ENCODE results near the gene ST14. TPM values are rescaled to one million over a fixed set of nuclear protein-coding genes. Genes with fewer than 3 reads are reported as not detected.
"Not testable (repeated sequence)": the region's sequence is repeated elsewhere in the genome, so short reads cannot be mapped to it uniquely, and the experiment has no call there.

ST14 gene
- total RNA-seq, 1 experiment from 2014 or later, result not detected

GRCh38 chr11:130223291-130223971 lies 63.8 kb downstream of the ST14 start:
- DNase-seq (ENCODE audit: low read depth), result no peak

- no peak for DNase-seq (ENCODE audit: low read depth)
These were observed 67.8 kb downstream of the ST14 start for GRCh38 chr11:130227373-130227772.

GRCh38 chr11:130233486-130233885 lies 73.9 kb downstream of the ST14 start:
- DNase-seq (ENCODE audit: low read depth), result not testable (repeated sequence)

GRCh38 chr11:130233888-130234287 lies 74.3 kb downstream of the ST14 start:
- not testable (repeated sequence) for DNase-seq (ENCODE audit: low read depth)

- DNase-seq (ENCODE audit: low read depth), result no peak
These were observed 74.7 kb downstream of the ST14 start for GRCh38 chr11:130234315-130234714.

GRCh38 chr11:130237282-130238006 lies 77.9 kb downstream of the ST14 start:
- no peak for DNase-seq (ENCODE audit: low read depth)

- no peak for DNase-seq (ENCODE audit: low read depth)
These were observed 82.1 kb downstream of the ST14 start for GRCh38 chr11:130241713-130242112.

GRCh38 chr11:130243816-130244215 lies 84.2 kb downstream of the ST14 start:
- DNase-seq (ENCODE audit: low read depth), result no peak

- DNase-seq (ENCODE audit: low read depth), result no peak
These were observed 85.3 kb downstream of the ST14 start for GRCh38 chr11:130244848-130245247.

- DNase-seq (ENCODE audit: low read depth), result not testable (repeated sequence)
These were observed 85.8 kb downstream of the ST14 start for GRCh38 chr11:130245375-130245774.

GRCh38 chr11:130246270-130246669 lies 86.7 kb downstream of the ST14 start:
- no peak for DNase-seq (ENCODE audit: low read depth)

- DNase-seq (ENCODE audit: low read depth), result no peak
These were observed 87.2 kb downstream of the ST14 start for GRCh38 chr11:130246738-130247137.

GRCh38 chr11:130247319-130247718 lies 87.7 kb downstream of the ST14 start:
- no peak for DNase-seq (ENCODE audit: low read depth)

- no peak for DNase-seq (ENCODE audit: low read depth)
These were observed 89.8 kb downstream of the ST14 start for GRCh38 chr11:130249371-130249770.

- not testable (repeated sequence) for DNase-seq (ENCODE audit: low read depth)
These were observed 90.3 kb downstream of the ST14 start for GRCh38 chr11:130249929-130250328.

- DNase-seq (ENCODE audit: low read depth), result not testable (repeated sequence)
These were observed 92.2 kb downstream of the ST14 start for GRCh38 chr11:130251763-130252162.

Other genes starting within 250 kb of the ST14 start
- gene PRDM10, start 156.9 kb upstream of the ST14 start, total RNA-seq (2014; rRNA removed), result 5.6 and 7.2 TPM in 2 replicates
- 220 and 259 TPM in 2 replicates for gene APLP2, start 89.9 kb upstream of the ST14 start, total RNA-seq (2014; rRNA removed)
- gene ZBTB44, start 155.1 kb downstream of the ST14 start, total RNA-seq (2014; rRNA removed), result 9.9 and 14.7 TPM in 2 replicates